Caco-2 (cell line): ENCODE results near the gene NUP210L. TPM values are rescaled to one million over a fixed set of nuclear protein-coding genes. Genes with fewer than 3 reads are reported as not detected.

Experiments used
- BruUV-seq: library from RNA; stranded (reverse); fragments of 400-500 nt; replicated peaks from 2 replicates; lab custom pipeline; 2021; lab: Mats Ljungman, UMichigan
- CTCF ChIA-PET: fragments of 300-600 bp; sonication (Branson Sonifier 250); formaldehyde crosslinking; loops from one replicate; lab custom pipeline; 2022; ENCODE audit warnings: antibody characterized with exemption; lab: Charles Lee
- POLR2A ChIA-PET: fragments of 300-600 bp; sonication (Branson Sonifier 250); formaldehyde crosslinking; loops from one replicate; lab custom pipeline; 2022; ENCODE audit warnings: antibody characterized with exemption; lab: Charles Lee
- DNase-seq, 2 experiments: peaks; one replicate each; pipeline versions ENCODE4 v3.0.0 to v3.0.0-alpha.2; 2020 to 2022
- H3K27me3 ChIP-seq: replicated peaks from 2 replicates; pipeline ENCODE4 v1.6.0; 2011; ENCODE audit warnings: low read length; ENCODE audit not compliant: control insufficient read depth, insufficient read depth
- H3K36me3 ChIP-seq: 2 replicates; pipeline ENCODE4 v1.5.1; 2011; ENCODE audit warnings: low read length; ENCODE audit not compliant: control insufficient read depth, insufficient read depth
- H3K4me1 ChIP-seq: fragments of 250-450 bp; sonication (Bioruptor Pico); 2 replicates; pipeline ENCODE4 v1.5.1; 2020; ENCODE audit warnings: mild to moderate bottlenecking
- H3K4me3 ChIP-seq: 2 replicates; pipeline ENCODE4 v1.5.1; 2011; ENCODE audit warnings: low read depth, mild to moderate bottlenecking, control low read depth, low read length
- H3K9me3 ChIP-seq: fragments of 250-450 bp; sonication (Bioruptor Pico); 2 replicates; pipeline ENCODE4 v1.5.1; 2020; ENCODE audit warnings: mild to moderate bottlenecking, moderate library complexity
- H3K27ac Mint-ChIP-seq: one replicate; pipeline ENCODE4 v1.8.0; 2022; ENCODE audit warnings: mixed read lengths; ENCODE audit not compliant: unreplicated experiment
- H3K27me3 Mint-ChIP-seq: one replicate; pipeline ENCODE4 v1.8.0; 2022; ENCODE audit warnings: mixed read lengths; ENCODE audit not compliant: insufficient read depth, unreplicated experiment
- H3K36me3 Mint-ChIP-seq: one replicate; pipeline ENCODE4 v1.8.0; 2022; ENCODE audit warnings: mild to moderate bottlenecking, mixed read lengths; ENCODE audit not compliant: insufficient read depth, unreplicated experiment
- H3K4me1 Mint-ChIP-seq: one replicate; pipeline ENCODE4 v1.8.0; 2022; ENCODE audit warnings: low read depth, mixed read lengths; ENCODE audit not compliant: unreplicated experiment
- H3K4me3 Mint-ChIP-seq: one replicate; pipeline ENCODE4 v1.8.0; 2022; ENCODE audit warnings: mild to moderate bottlenecking, moderate library complexity, mixed read lengths; ENCODE audit not compliant: unreplicated experiment
- H3K9me3 Mint-ChIP-seq: one replicate; pipeline ENCODE4 v1.8.0; 2022; ENCODE audit warnings: mixed read lengths; ENCODE audit not compliant: unreplicated experiment
- CTCF ChIP-seq, 2 experiments: fragments of 200-600 bp in 1 of 2; IDR thresholded peaks; 1 replicate in 1 of 2; 2 replicates in 1 of 2; pipeline versions ENCODE4 v1.5.1 to v1.8.0; 2011 to 2022; ENCODE audit warnings: antibody characterized with exemption in 1 of 2, control low read depth in 1 of 2, inconsistent platforms in 1 of 2, low read depth in 1 of 2, low read length in 1 of 2, mild to moderate bottlenecking in 1 of 2, moderate library complexity in 1 of 2; ENCODE audit not compliant: insufficient read depth in 1 of 2, severe bottlenecking in 1 of 2, unreplicated experiment in 1 of 2
- intact Hi-C: fragments of 100-400 bp; cut with micrococcal nuclease; formaldehyde crosslinking; loops from one replicate; pipeline ENCODE4 v1.10.0; 2022; ENCODE audit not compliant: unreplicated experiment
- total RNA-seq: library from RNA; stranded (reverse); gene quantifications from 2 replicates; pipeline ENCODE4 v1.2.3, GENCODE V29; 2022

Gene NUP210L
- total RNA-seq, 1 experiment from 2014 or later: 0.07 TPM

- Mint-ChIP-seq H3K4me3 (no peak overlapping the region), H3K27ac (peak overlapping the region; percentile 23), H3K36me3 (peaks cover 96% of the 10 kb centered on the region), H3K9me3 (no peaks in the 10 kb centered on the region), H3K4me1 (peaks cover 13% of the 10 kb centered on the region), H3K27me3 (no peaks in the 10 kb centered on the region)
- H3K36me3 ChIP-seq: peaks cover 12% of the 10 kb centered on the region
- no peak for TF ChIP-seq CTCF (IDR thresholded peaks at IDR 0.05; ENCODE audit: insufficient read depth in 1 of 2, low read depth in 1 of 2, low read length in 1 of 2, severe bottlenecking in 1 of 2, unreplicated experiment in 1 of 2)
- DNase-seq: no peak
- no peaks in the 10 kb centered on the region for H3K4me1 ChIP-seq
- H3K4me3 ChIP-seq: no peak overlapping the region
- no peaks in the 10 kb centered on the region for H3K27me3 ChIP-seq
- POLR2A ChIA-PET: no interaction called here
- intact Hi-C loops: no loop called here
- CTCF ChIA-PET: no interaction called here
- BruUV-seq: no TSS peak
- H3K9me3 ChIP-seq: no peaks in the 10 kb centered on the region
These were observed 17.0 kb upstream of the NUP210L start for GRCh38 chr1:154171880-154172279.

GRCh38 chr1:154171223-154171583 is 16.3 kb upstream of the NUP210L start:
- intact Hi-C loops: no loop called here
- ChIA-PET POLR2A (no interaction called here), CTCF (no interaction called here)
- peaks cover 12% of the 10 kb centered on the region for H3K36me3 ChIP-seq
- Mint-ChIP-seq H3K4me3 (no peak overlapping the region), H3K9me3 (no peaks in the 10 kb centered on the region), H3K27ac (peak overlapping the region; percentile 23), H3K4me1 (peaks cover 13% of the 10 kb centered on the region), H3K27me3 (no peaks in the 10 kb centered on the region), H3K36me3 (peaks cover 96% of the 10 kb centered on the region)
- no peak for TF ChIP-seq CTCF (IDR thresholded peaks at IDR 0.05; ENCODE audit: insufficient read depth in 1 of 2, low read depth in 1 of 2, low read length in 1 of 2, severe bottlenecking in 1 of 2, unreplicated experiment in 1 of 2)
- H3K4me3 ChIP-seq: no peak overlapping the region
- H3K9me3 ChIP-seq: no peaks in the 10 kb centered on the region
- BruUV-seq: no TSS peak
- no peak for DNase-seq
- H3K27me3 ChIP-seq: no peaks in the 10 kb centered on the region
- H3K4me1 ChIP-seq: no peaks in the 10 kb centered on the region

- Mint-ChIP-seq H3K4me3 (no peak overlapping the region), H3K4me1 (peaks cover 13% of the 10 kb centered on the region), H3K9me3 (no peaks in the 10 kb centered on the region), H3K27ac (peak overlapping the region; percentile 23), H3K27me3 (no peaks in the 10 kb centered on the region), H3K36me3 (peaks cover 96% of the 10 kb centered on the region)
- POLR2A ChIA-PET: no interaction called here
- no peak for DNase-seq
- Histone ChIP-seq H3K27me3 (no peaks in the 10 kb centered on the region), H3K36me3 (peaks cover 14% of the 10 kb centered on the region), H3K4me1 (no peaks in the 10 kb centered on the region), H3K9me3 (no peaks in the 10 kb centered on the region), H3K4me3 (no peak overlapping the region)
- intact Hi-C loops: no loop called here
- no peak for TF ChIP-seq CTCF (IDR thresholded peaks at IDR 0.05; ENCODE audit: insufficient read depth in 1 of 2, low read depth in 1 of 2, low read length in 1 of 2, severe bottlenecking in 1 of 2, unreplicated experiment in 1 of 2)
- BruUV-seq: no TSS peak
- CTCF ChIA-PET: no interaction called here
These were observed 15.8 kb upstream of the NUP210L start for GRCh38 chr1:154170547-154171222.
